GM06990 (cell line): ENCODE measurements around the gene CCR8.

ENCODE experiments used
- DNase-seq: peaks from one replicate; pipeline ENCODE4 v3.0.0-alpha.2; 2011; ENCODE audit not compliant: insufficient read length; ENCODE audit errors: extremely low read depth
- H3K27me3 ChIP-seq: replicated peaks from 2 replicates; pipeline ENCODE4 v1.6.0; 2011; ENCODE audit warnings: low read length; ENCODE audit not compliant: control insufficient read depth, insufficient read depth
- H3K36me3 ChIP-seq: 2 replicates; pipeline ENCODE4 v1.5.1; 2011; ENCODE audit warnings: low read length; ENCODE audit not compliant: control insufficient read depth, insufficient read depth
- H3K4me3 ChIP-seq: replicated peaks from 2 replicates; pipeline ENCODE4 v1.5.1; 2011; ENCODE audit warnings: low read depth, mild to moderate bottlenecking, control low read depth, low read length
- CTCF ChIP-seq: IDR thresholded peaks from 2 replicates; pipeline ENCODE4 v1.5.1; 2011; ENCODE audit warnings: low read length, control low read depth, mild to moderate bottlenecking, inconsistent platforms; ENCODE audit not compliant: insufficient read depth, poor library complexity, severe bottlenecking

CCR8 gene

GRCh38 chr3:39376959-39377634 is 47.6 kb downstream of the CCR8 start:
- TF ChIP-seq CTCF, result no peak
- no peak overlapping the region for H3K4me3 ChIP-seq
- no peaks in the 10 kb centered on the region for H3K36me3 ChIP-seq
- DNase-seq, result no peak
- H3K27me3 ChIP-seq, result no peaks in the 10 kb centered on the region

GRCh38 chr3:39378088-39378487 is 48.6 kb downstream of the CCR8 start:
- peak; percentile 87 for TF ChIP-seq CTCF
- peak; percentile 30 for DNase-seq

GRCh38 chr3:39378957-39379777 is 49.7 kb downstream of the CCR8 start:
- DNase-seq, result no peak
- TF ChIP-seq CTCF, result no peak
- Histone ChIP-seq H3K36me3 (no peaks in the 10 kb centered on the region), H3K27me3 (no peaks in the 10 kb centered on the region), H3K4me3 (no peak overlapping the region)

More at GRCh38 chr3:39378088-39378487, 48.6 kb downstream of the CCR8 start:
- Histone ChIP-seq H3K36me3 (no peaks in the 10 kb centered on the region), H3K27me3 (no peaks in the 10 kb centered on the region), H3K4me3 (no peak overlapping the region)

- no peaks in the 10 kb centered on the region for H3K36me3 ChIP-seq
- no peaks in the 10 kb centered on the region for H3K27me3 ChIP-seq
- no peak for DNase-seq
- H3K4me3 ChIP-seq, result no peak overlapping the region
- no peak for TF ChIP-seq CTCF
These were observed 50.3 kb downstream of the CCR8 start for GRCh38 chr3:39379778-39380155.

- TF ChIP-seq CTCF, result no peak
- Histone ChIP-seq H3K4me3 (no peak overlapping the region), H3K27me3 (no peaks in the 10 kb centered on the region), H3K36me3 (no peaks in the 10 kb centered on the region)
- DNase-seq, result no peak
These were observed 51.9 kb downstream of the CCR8 start for GRCh38 chr3:39381432-39381831.
